PC-9 (cell line): ENCODE measurements around the gene MYO7B. TPM values are rescaled to one million over a fixed set of nuclear protein-coding genes. Genes with fewer than 3 reads are reported as not detected.

Experiments
- BruUV-seq: library from RNA; stranded (reverse); fragments of 400-500 nt; replicated peaks from 2 replicates; lab custom pipeline; 2021; lab: Mats Ljungman, UMichigan
- CTCF ChIA-PET: fragments of 300-600 bp; sonication (Branson Sonifier 250); formaldehyde crosslinking; loops from one replicate; lab custom pipeline; 2022; ENCODE audit warnings: antibody characterized with exemption; lab: Charles Lee
- POLR2A ChIA-PET: fragments of 300-600 bp; sonication (Branson Sonifier 250); formaldehyde crosslinking; loops from one replicate; lab custom pipeline; 2022; ENCODE audit warnings: antibody characterized with exemption; ENCODE audit not compliant: unreplicated experiment; lab: Charles Lee
- DNase-seq, 2 experiments: peaks; one replicate each; pipeline versions ENCODE4 v3.0.0 to v3.0.0-alpha.2; 2015 to 2022; ENCODE audit warnings: mixed read lengths in 1 of 2
- H2AFZ ChIP-seq: fragments of 200-600 bp; sonication (generic); 2 replicates; pipeline ENCODE4 v1.8.1; 2017; ENCODE audit warnings: antibody characterized with exemption
- H3F3A ChIP-seq: fragments of 200-600 bp; sonication (generic); 2 replicates; pipeline ENCODE4 v1.8.1; 2017; ENCODE audit warnings: antibody characterized with exemption, mild to moderate bottlenecking, low read depth; ENCODE audit not compliant: insufficient read depth
- H3K27ac ChIP-seq: fragments of 200-600 bp; sonication (generic); 2 replicates; pipeline ENCODE4 v1.6.1; 2016; ENCODE audit warnings: mixed run types
- H3K27me3 ChIP-seq: fragments of 200-600 bp; sonication (generic); 2 replicates; pipeline ENCODE4 v1.6.1; 2016; ENCODE audit warnings: low read depth, mixed run types; ENCODE audit not compliant: insufficient read depth
- H3K36me3 ChIP-seq: fragments of 200-600 bp; sonication (generic); 2 replicates; pipeline ENCODE4 v1.6.1; 2016; ENCODE audit warnings: low read depth, mixed run types
- H3K4me1 ChIP-seq: fragments of 200-600 bp; sonication (generic); replicated peaks from 2 replicates; pipeline ENCODE4 v1.6.1; 2016; ENCODE audit warnings: mixed run types; ENCODE audit not compliant: insufficient read depth
- H3K4me2 ChIP-seq: fragments of 200-600 bp; sonication (generic); 2 replicates; pipeline ENCODE4 v1.6.1; 2017; ENCODE audit warnings: mixed run types
- H3K4me3 ChIP-seq: fragments of 200-600 bp; sonication (generic); 2 replicates; pipeline ENCODE4 v1.6.1; 2016; ENCODE audit warnings: mixed run types
- H3K79me2 ChIP-seq: fragments of 200-600 bp; sonication (generic); 2 replicates; pipeline ENCODE4 v1.6.1; 2017; ENCODE audit warnings: low read depth, mixed run types
- H3K9me2 ChIP-seq: fragments of 200-600 bp; sonication (generic); 2 replicates; pipeline ENCODE4 v1.8.1; 2017; ENCODE audit warnings: mild to moderate bottlenecking; ENCODE audit not compliant: insufficient read depth
- H3K9me3 ChIP-seq: fragments of 200-600 bp; sonication (generic); 2 replicates; pipeline ENCODE4 v1.8.1; 2016; ENCODE audit warnings: low read depth; ENCODE audit not compliant: insufficient read depth
- H4K20me1 ChIP-seq: fragments of 200-600 bp; sonication (generic); 2 replicates; pipeline ENCODE4 v1.8.1; 2017; ENCODE audit not compliant: insufficient read depth
- CTCF ChIP-seq: fragments of 200-600 bp; sonication (generic); conservative IDR thresholded peaks from 2 replicates; pipeline ENCODE4 v1.6.1; 2017; ENCODE audit warnings: mixed run types, antibody characterized with exemption, mild to moderate bottlenecking, moderate library complexity
- EZH2 ChIP-seq: fragments of 200-600 bp; sonication (generic); IDR thresholded peaks from 2 replicates; pipeline ENCODE4 v1.8.0; 2017; ENCODE audit warnings: antibody characterized with exemption, low read depth
- intact Hi-C: fragments of 100-400 bp; cut with micrococcal nuclease; formaldehyde crosslinking; loops from one replicate; pipeline ENCODE4 v1.10.0; 2022; ENCODE audit not compliant: unreplicated experiment
- total RNA-seq: library from RNA; stranded (reverse); gene quantifications from 2 replicates; pipeline ENCODE4 v1.2.3, GENCODE V29; 2021

Gene MYO7B
- total RNA-seq, 1 experiment from 2014 or later: not detected

DNA sequence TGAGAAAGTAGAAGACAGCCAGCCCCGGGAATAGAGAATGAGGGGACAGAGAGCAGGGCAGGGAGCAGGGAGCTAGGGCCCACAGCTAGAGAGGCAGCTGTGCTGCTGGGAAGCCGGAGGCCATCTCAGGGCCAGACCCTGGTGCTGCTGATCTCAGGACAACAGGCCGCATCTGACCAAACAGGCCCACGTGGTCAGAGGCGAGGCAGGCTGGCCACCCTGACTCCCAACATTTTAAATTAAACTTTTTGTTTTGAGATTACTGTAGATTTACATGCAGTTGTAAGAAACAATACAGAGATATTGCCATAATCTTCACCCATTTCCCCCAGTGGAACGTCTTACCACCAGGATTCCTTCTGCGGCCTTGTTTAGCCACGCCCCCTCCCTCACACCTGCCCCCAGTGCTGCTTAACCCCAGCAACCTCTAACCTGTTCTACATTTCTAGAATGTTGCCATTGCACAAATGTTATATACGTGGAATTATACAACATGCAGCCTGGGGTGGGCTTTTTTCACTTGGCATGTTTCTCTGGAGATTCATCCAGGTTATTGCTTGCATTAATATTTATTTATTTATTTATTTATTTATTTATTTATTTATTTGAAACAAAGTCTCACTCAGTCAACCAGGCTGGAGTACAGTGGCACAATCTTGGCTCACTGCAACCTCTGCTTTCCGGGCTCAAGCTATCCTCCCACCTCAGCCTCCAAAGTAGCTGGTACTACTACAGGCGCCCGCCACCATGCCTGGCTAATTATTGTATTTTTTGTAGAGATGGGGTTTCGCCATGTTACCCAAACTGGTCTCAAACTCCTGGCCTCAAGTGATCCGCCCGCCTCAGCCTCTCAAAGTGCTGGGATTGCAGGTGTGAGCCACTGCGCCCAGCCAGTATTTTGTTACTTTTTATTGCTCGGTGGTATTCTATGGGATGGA, 61.8 kb downstream of the MYO7B start:
- TF ChIP-seq EZH2: no peak
- TF ChIP-seq CTCF: no peak
- BruUV-seq: no TSS peak
- Histone ChIP-seq H3K79me2 (no peaks in the 10 kb centered on the region), H4K20me1 (no peaks in the 10 kb centered on the region), H3K9me2 (no peaks in the 10 kb centered on the region), H3K4me1 (no peaks in the 10 kb centered on the region), H3K4me2 (no peak overlapping the region), H2AFZ (no peak overlapping the region), H3F3A (no peaks in the 10 kb centered on the region), H3K27ac (no peak overlapping the region), H3K4me3 (no peak overlapping the region), H3K9me3 (no peaks in the 10 kb centered on the region; the same call in 1 of the 2 replicates), H3K27me3 (no peaks in the 10 kb centered on the region; the same call in 1 of the 2 replicates), H3K36me3 (no peaks in the 10 kb centered on the region)
- intact Hi-C loops: no loop called here
- DNase-seq: no peak
- POLR2A ChIA-PET: no interaction called here
- CTCF ChIA-PET: no interaction called here

GRCh38 chr2:127597984-127598380, 62.5 kb downstream of the MYO7B start:
- H3F3A ChIP-seq: no peaks in the 10 kb centered on the region
- BruUV-seq: no TSS peak
- DNase-seq: no peak
- no peaks in the 10 kb centered on the region for H3K4me1 ChIP-seq
- no peaks in the 10 kb centered on the region for H3K9me2 ChIP-seq
- H3K4me3 ChIP-seq: no peak overlapping the region
- H3K27ac ChIP-seq: no peak overlapping the region
- no peaks in the 10 kb centered on the region for H4K20me1 ChIP-seq
- no peaks in the 10 kb centered on the region for H3K79me2 ChIP-seq
- H3K9me3 ChIP-seq: peaks cover under 1% of the 10 kb centered on the region; the same call in 1 of the 2 replicates
- H2AFZ ChIP-seq: no peak overlapping the region
- intact Hi-C loops: no loop called here
- H3K4me2 ChIP-seq: no peak overlapping the region
- no peaks in the 10 kb centered on the region; the same call in none of the 2 replicates for H3K27me3 ChIP-seq
- ChIA-PET POLR2A (no interaction called here), CTCF (no interaction called here)
- H3K36me3 ChIP-seq: no peaks in the 10 kb centered on the region
- TF ChIP-seq EZH2: no peak
- TF ChIP-seq CTCF: no peak

DNA sequence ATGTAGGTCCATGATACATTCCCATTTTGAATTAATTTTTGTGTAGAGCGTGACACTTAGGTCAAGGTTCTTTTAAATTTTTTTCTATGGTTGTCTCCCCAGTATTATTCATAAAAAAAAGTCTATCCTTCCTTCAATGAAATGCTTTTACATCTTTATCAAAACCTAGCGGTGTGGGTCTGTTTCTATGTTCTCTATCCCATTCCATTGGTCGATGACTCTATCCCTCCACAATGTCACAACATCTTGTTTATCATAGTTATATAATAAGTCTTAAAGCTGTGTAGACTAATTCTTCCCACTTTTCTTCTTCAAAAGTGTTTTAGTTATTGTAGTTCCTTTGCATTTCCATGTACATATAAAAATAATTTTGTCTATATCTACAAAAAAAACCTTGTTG, 63.2 kb downstream of the MYO7B start:
- DNase-seq: no peak
- no peaks in the 10 kb centered on the region for H3K36me3 ChIP-seq
- no peaks in the 10 kb centered on the region for H3K79me2 ChIP-seq
- no peaks in the 10 kb centered on the region for H3F3A ChIP-seq
- H3K4me2 ChIP-seq: no peak overlapping the region
- POLR2A ChIA-PET: no interaction called here
- no peak overlapping the region for H3K27ac ChIP-seq
- BruUV-seq: no TSS peak
- peaks cover 7% of the 10 kb centered on the region; the same call in 1 of the 2 replicates for H3K9me3 ChIP-seq
- no peaks in the 10 kb centered on the region; the same call in none of the 2 replicates for H3K27me3 ChIP-seq
- no peaks in the 10 kb centered on the region for H4K20me1 ChIP-seq
- H3K4me3 ChIP-seq: no peak overlapping the region
- no peak overlapping the region for H2AFZ ChIP-seq
- CTCF ChIA-PET: no interaction called here
- H3K4me1 ChIP-seq: no peaks in the 10 kb centered on the region
- intact Hi-C loops: no loop called here
- TF ChIP-seq CTCF: no peak
- TF ChIP-seq EZH2: no peak
- H3K9me2 ChIP-seq: no peaks in the 10 kb centered on the region
